ENCODE results near the gene C16orf86. TPM values are rescaled to one million over a fixed set of nuclear protein-coding genes. Genes with fewer than 3 reads are reported as not detected.

C16orf86 gene
- polyA plus RNA-seq, 3 donors, result 4.1 to 11.3 (median 4.6) TPM

- intact Hi-C loops (cut with micrococcal nuclease), result loop anchor here (2.0 to 10.0 kb wide), 6 partner anchors 98 to 424 kb away; partner anchors contain the start of genes CENPT (in 1 of the 2), CTCF (in 1 of the 2), NFATC3 (in 1 of the 2) and NUTF2 (in 1 of the 2)
- Histone ChIP-seq H3K27me3 (ENCODE audit: control insufficient read depth in 2 of 2, insufficient read depth in 2 of 2, low read length in 2 of 2) (peaks cover 0 to 5% of the 10 kb centered on the region in 2 donors), H2AFZ (ENCODE audit: insufficient read depth, low read depth, low read length, poor library complexity, severe bottlenecking) (peak overlapping the region; percentile 84), H3K9ac (ENCODE audit: insufficient read depth, low read length, poor library complexity, severe bottlenecking) (no peak overlapping the region), H4K20me1 (ENCODE audit: insufficient read depth, low read length) (no peaks in the 10 kb centered on the region), H3K4me3 (replicated peaks in 1 of 3; ENCODE audit: low read depth in 2 of 3, low read length in 3 of 3) (peak overlapping the region; percentile 29 to 92 (median 39)), H3K27ac (ENCODE audit: low read depth in 1 of 2, low read length in 2 of 2) (peak overlapping the region in 1 of 2 donors; percentile 1), H3K36me3 (replicated peaks in 1 of 2; ENCODE audit: control insufficient read depth in 1 of 2, insufficient read depth in 2 of 2, low read length in 2 of 2) (peaks cover 0 to 4% of the 10 kb centered on the region in 2 donors), H3K4me1 (ENCODE audit: control insufficient read depth in 1 of 2, insufficient read depth in 2 of 2, low read length in 2 of 2) (peaks cover 26 to 36% of the 10 kb centered on the region in 2 donors), H3K9me3 (replicated peaks in 1 of 2; ENCODE audit: control insufficient read depth in 1 of 2, insufficient read depth in 1 of 2, low read length in 2 of 2) (no peaks in the 10 kb centered on the region), H3K79me2 (ENCODE audit: insufficient read depth, low read length) (peaks cover 8% of the 10 kb centered on the region), H3K4me2 (replicated peaks; ENCODE audit: extremely low read depth, low read length, poor library complexity, severe bottlenecking) (peak overlapping the region; percentile 98)
- Mint-ChIP-seq H3K4me1 (peaks cover 26% of the 10 kb centered on the region), H3K9me3 (no peaks in the 10 kb centered on the region), H3K36me3 (peaks cover 14 to 23% of the 10 kb centered on the region in 2 donors), H3K4me3 (peak overlapping the region; percentile 86 to 92), H3K27me3 (ENCODE audit: low read depth in 3 of 3) (peaks cover 8 to 11% (median 10%) of the 10 kb centered on the region in 3 donors), H3K27ac (peak overlapping the region; percentile 75 to 96 (median 90))
- 1% methylated on average over 24 of the region's 39 CpGs for WGBS (ENCODE audit: insufficient coverage)
- peak in 1 of 3 donors; percentile 26 for DNase-seq
- TF ChIP-seq CTCF (IDR thresholded peaks at IDR 0.05), result no peak
Measured at GRCh38 chr16:67661101-67661761, 5.4 kb upstream of the C16orf86 start.

GRCh38 chr16:67661886-67662652 is 4.5 kb upstream of the C16orf86 start:
- peak overlapping the region in 1 of 7 donors; percentile 33 for H3K27ac Mint-ChIP-seq
- peaks cover 14 to 19% of the 10 kb centered on the region in 2 donors for H3K36me3 Mint-ChIP-seq
- Histone ChIP-seq H3K79me2 (ENCODE audit: insufficient read depth, low read length) (peaks cover 8% of the 10 kb centered on the region), H3K9ac (ENCODE audit: insufficient read depth, low read length, poor library complexity, severe bottlenecking) (no peak overlapping the region), H2AFZ (ENCODE audit: insufficient read depth, low read depth, low read length, poor library complexity, severe bottlenecking) (no peak overlapping the region), H3K4me2 (replicated peaks; ENCODE audit: extremely low read depth, low read length, poor library complexity, severe bottlenecking) (no peak overlapping the region), H3K9me3 (replicated peaks in 1 of 2; ENCODE audit: control insufficient read depth in 1 of 2, insufficient read depth in 1 of 2, low read length in 2 of 2) (no peaks in the 10 kb centered on the region), H3K27me3 (ENCODE audit: control insufficient read depth in 2 of 2, insufficient read depth in 2 of 2, low read length in 2 of 2) (peaks cover 0 to 5% of the 10 kb centered on the region in 2 donors), H4K20me1 (ENCODE audit: insufficient read depth, low read length) (no peaks in the 10 kb centered on the region), H3K4me3 (replicated peaks in 1 of 3; ENCODE audit: low read depth in 2 of 3, low read length in 3 of 3) (no peak overlapping the region), H3K4me1 (ENCODE audit: control insufficient read depth in 1 of 2, insufficient read depth in 2 of 2, low read length in 2 of 2) (peaks cover 29 to 44% of the 10 kb centered on the region in 2 donors), H3K27ac (ENCODE audit: low read depth in 1 of 2, low read length in 2 of 2) (no peak overlapping the region), H3K36me3 (replicated peaks in 1 of 2; ENCODE audit: control insufficient read depth in 1 of 2, insufficient read depth in 2 of 2, low read length in 2 of 2) (peaks cover 0 to 2% of the 10 kb centered on the region in 2 donors)
- peaks cover 26% of the 10 kb centered on the region for H3K4me1 Mint-ChIP-seq
- intact Hi-C loops (cut with micrococcal nuclease), result loop anchor here (2.0 to 10.0 kb wide), 6 partner anchors 99 to 423 kb away; partner anchors contain the start of genes CENPT (in 1 of the 2), CTCF (in 1 of the 2), NFATC3 (in 1 of the 2) and NUTF2 (in 1 of the 2)
- peak overlapping the region in 1 of 2 donors; percentile 92 for H3K4me3 Mint-ChIP-seq
- WGBS (ENCODE audit: insufficient coverage), result 95% methylated on average over 34 of the region's 34 CpGs
- TF ChIP-seq CTCF (IDR thresholded peaks at IDR 0.05), result no peak
- peaks cover 8 to 10% (median 8%) of the 10 kb centered on the region in 3 donors for H3K27me3 Mint-ChIP-seq (ENCODE audit: low read depth in 3 of 3)
- DNase-seq, result peak in 1 of 3 donors; percentile 3
- no peaks in the 10 kb centered on the region for H3K9me3 Mint-ChIP-seq

Data from CD14-positive monocyte (primary cell).